ENCODE results near the gene CNTNAP5.

CNTNAP5 gene

DNA sequence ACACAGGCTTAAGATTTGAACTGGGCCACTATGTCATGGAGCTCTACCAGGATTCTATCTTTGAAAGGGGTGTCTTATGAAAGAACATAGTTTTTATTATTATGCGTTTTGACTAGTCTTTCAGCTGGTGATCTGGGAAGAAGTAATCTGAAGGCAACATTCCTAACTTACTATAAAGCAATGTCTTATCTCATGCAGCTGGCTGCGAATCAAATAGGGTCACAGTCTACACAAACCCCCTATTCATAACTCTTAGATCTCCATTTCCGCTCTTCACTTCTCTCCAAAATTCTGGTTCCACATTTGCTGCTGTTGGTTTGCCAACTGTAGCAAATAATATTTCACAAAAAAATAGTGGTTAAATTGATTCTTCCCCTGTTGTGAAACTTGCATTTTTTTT lies 813.3 kb downstream of the CNTNAP5 start:
- no peak for FAIRE-seq

DNA sequence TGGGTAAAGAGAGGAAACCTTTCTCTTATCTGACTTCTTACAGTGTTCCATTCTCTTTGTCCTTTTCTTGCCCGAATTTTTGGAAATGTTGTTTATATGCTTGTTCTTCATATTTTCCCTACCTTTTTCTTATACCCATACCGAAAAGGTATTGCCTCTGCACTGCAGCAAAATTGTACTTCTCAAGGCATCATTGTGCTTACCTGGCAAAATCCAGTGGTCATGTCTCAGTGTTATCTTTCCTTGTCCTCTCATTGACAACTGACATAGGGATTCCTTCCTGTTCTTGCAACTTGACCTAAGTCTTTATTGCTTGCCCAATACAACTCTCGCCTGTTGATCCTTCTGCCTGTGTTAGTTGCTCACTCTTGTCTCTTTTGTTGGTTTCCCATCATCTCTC lies 842.2 kb downstream of the CNTNAP5 start:
- FAIRE-seq: no peak

DNA sequence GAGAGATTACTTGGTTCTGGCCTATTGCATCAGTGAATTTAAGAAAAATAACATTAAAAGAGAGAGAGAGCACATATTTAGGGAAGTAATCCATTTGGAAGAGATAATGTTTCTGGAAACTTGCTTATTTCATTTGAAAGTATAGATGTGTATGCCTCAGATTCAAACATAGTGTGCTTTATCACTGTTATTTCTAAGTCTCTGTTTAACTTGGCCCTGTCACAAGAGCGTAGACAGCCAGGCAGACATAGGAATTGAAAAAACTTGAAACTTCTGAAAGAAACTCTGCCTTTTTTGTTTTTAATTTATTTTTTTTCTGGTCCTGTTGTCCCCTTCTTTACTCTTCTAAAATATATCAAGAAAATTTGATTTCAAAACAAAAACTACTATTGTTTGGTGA lies 849.1 kb downstream of the CNTNAP5 start:
- no peak for FAIRE-seq

DNA sequence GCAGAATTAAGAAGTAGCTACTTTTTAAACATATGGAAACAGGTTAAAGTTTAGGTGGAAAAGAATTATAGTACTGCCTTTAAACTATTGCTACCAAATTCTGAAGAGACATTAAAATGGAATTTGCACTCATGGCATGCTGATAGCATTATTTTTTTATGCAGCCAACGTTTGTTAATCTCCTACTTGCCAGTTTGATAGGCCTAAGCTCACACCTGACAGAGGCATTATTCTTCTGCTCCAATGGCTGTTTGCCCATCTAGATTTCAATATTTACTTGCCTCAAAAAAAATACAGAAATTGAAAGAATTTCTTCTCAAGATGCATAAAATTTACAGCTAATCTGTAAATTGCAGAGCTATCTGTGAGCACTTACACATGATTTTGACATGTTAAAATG lies 849.6 kb downstream of the CNTNAP5 start:
- no peak for FAIRE-seq

DNA sequence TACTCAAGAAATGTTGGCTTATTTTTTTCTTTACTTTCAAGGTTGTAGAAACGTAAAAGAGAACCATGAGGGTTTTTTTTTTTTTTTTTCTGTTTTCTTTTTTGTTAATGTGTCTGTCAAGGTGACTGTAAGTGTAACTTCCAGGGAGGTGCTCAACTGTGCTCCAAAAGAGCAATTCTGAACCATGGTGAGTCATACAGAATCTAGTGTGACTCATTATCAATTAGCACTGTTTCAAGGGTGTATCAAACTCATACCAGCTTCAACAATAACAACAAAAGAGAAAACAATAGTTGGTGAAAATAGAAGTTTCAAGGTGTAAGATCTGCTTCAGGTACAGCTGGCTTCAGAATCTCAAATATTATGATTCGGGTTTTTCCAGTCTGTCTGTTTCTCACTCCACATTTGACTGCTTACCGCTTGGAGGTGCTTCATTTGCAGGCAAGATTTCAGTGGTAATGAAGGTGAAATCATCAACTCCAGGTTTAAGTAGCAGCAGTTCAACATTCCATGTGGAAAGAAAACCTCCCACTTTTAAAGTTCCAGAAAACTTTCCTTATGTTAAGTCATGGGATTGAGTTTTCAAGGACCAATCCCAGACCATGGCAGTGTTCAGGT lies 850.6 kb downstream of the CNTNAP5 start:
- FAIRE-seq: no peak

DNA sequence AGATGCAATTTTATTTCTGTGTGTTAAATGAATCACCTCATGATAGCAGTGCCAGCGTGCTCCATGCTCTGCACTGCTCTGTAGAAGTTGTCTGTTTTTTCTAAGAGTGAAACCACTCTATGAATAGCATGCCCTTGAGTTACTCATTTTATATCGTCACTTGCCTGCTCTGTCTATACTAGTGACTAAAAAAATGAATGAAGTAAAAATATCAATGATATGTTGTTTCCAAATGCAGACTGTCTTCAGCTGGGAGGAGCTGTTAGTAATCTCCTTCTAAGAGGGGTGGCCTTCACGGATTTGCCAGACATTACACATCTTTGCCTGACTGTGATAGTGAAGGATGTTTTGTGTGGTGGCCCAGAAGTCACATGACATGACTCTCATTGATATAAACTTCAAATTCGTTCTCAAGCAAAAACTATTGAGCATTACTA lies 852.1 kb downstream of the CNTNAP5 start:
- no peak for FAIRE-seq

DNA sequence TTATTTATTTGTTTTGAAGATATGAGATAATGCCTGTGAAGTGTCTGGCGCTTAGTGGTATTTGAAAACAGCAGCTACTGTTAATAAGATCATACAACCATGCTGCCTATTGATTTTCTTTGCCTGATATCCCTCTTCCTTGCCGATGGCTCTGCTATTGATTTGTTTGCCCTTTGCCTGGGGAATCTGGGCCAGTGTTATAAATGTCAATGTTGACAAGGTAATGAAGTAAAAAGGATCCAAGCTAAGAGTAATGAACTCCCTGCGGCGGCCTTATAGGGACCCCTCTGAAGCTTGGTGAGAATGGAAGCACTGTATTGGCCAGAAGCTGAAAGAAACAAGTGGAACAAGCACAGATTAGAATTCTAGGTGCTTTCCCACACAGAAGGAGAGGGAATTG lies 854.6 kb downstream of the CNTNAP5 start:
- FAIRE-seq: no peak

DNA sequence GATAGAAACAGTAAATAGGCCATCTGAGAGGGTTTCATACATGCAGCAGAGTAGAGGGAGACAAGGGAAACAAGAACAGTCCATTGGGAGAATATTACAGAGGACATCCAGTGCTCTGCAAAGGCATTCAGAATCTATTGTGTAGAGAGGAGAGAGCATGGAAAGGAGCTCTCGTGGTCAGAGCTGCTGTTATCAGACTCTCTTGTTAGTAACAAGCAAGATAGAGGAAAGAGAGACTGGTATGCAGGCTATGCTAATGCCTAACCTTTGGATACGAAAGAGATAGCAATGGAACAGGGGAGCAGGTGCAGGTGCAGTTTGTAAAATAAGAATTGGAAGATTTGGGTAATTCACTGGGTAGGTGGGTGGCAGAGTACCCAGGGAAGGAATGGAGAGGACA lies 855.9 kb downstream of the CNTNAP5 start:
- no peak for FAIRE-seq

DNA sequence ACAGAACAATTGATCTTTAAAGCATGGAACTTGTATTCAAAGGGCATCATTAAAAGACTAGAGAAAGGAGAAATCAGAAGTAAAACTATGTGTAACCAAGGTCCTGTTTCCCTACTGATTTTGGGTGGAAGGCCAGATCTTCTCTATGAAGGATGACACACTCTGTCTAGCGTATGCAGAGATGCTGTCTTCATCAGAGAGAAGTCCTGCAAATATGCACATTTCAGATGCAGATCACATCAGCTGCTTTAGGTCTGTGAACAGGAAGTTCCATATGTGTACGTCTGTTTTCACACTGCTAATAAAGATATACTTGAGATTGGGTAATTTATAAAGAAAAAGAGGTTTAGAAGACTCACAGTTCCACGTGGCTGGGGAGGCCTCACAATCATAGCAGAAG lies 857.3 kb downstream of the CNTNAP5 start:
- FAIRE-seq: no peak

DNA sequence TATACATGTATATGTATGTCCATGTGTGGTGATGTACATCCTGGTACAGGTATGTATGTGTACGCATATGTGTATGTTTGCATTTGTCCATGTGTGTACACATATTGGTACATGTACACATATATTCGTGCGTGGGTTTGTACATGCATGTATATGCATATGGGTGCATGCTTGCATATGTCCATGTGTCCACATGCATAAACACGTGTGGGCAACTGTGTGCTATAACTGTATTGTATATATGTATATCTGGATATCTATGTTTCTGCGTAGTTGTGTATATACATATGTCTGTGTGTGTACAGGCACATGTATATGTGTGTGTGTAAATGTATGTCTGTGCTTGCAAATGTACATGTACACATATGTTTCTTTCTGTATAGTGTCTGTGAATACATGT lies 858.5 kb downstream of the CNTNAP5 start:
- no peak for FAIRE-seq

DNA sequence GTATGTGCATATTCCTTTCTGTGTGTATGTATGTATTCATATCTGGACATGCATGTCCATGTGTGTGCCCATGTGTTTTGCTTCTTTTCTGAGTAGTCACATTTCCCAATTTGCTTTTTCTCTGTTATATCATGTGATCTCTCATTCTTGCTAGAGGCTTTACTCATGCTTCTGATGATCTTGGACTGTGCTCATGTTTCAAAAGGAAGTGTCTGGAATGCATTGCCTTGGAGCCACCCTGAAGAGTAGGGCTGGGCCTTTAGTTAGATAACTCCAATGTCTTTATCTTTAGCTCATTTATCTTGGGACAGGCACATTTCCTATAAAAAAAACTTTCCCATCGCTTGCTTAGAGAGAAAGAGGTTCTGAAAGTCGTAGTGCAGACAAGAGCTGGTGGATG lies 859.2 kb downstream of the CNTNAP5 start:
- no peak for FAIRE-seq

DNA sequence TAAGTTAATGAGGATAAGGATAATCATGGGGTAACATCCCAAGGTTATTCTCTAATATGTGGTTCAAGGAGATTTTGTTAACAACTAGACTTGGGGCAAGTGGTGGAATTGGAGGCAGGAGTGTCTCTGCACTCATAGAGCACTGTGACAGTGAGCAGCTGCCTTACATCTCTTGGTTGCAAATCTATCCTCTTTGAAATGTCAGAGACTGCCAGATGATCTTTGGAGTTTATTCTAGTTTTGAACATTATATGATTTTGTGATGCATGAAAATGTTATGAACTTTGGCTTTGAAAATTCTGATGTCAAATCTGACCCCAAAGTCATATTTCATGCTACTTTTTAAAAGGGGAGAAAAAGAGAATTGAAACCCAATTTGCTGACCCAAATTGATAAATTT lies 861.1 kb downstream of the CNTNAP5 start:
- FAIRE-seq: no peak

DNA sequence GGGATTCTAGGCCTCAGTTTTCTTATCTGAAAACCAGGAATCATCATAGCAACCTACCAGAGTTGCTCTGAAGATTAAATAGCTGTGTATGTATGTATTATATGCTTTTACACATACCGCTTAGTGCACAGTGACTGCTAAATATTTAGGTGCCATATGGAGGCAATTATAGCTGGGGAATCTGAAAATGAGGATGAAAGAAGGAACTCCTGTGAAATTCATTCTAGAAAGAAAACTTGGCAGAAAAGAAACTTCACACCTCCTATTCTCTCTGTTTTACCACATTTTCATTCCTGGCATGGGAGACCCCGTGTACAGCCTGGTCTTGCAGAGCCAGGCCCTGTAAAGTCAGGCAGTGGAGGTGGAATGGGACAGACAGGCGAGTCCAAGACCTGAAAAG lies 862.4 kb downstream of the CNTNAP5 start:
- FAIRE-seq: no peak

DNA sequence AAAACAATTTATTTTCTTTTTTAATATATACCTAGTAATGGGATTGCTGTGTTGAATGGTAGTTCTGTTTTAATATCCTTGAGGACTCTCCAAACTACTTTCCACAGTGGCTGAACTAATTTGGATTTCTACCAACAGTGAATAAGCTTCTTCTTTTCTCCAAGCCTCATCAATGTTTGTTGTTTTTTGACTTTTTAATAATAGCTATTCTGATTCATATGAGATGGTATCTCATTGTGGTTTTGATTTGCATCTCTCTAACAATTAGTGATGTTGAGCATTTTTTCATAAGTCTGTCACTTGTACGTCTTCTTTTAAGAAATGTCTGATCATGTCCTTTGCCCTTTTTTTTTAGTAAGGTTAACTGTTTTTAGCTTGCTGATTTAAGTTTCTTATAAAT lies 863.3 kb downstream of the CNTNAP5 start:
- FAIRE-seq: no peak

DNA sequence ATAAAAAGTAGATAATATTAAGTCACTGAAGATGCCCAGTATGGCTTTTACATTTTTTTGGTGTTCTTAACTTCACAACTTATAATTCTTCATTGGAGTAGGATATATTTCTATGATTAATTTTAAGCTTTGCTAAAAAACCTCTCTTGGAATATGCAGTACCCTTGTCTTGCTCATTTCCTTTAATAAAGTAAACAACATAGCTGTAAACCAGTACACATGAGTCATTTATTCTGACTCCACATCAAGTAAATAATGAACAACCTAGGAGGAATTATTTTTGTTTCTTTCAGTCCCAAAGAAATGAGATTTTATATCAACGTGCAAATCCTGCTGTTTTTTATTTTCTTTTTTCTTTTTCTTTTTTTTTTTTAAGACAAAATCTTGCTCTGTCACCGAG lies 869.1 kb downstream of the CNTNAP5 start:
- FAIRE-seq: no peak

DNA sequence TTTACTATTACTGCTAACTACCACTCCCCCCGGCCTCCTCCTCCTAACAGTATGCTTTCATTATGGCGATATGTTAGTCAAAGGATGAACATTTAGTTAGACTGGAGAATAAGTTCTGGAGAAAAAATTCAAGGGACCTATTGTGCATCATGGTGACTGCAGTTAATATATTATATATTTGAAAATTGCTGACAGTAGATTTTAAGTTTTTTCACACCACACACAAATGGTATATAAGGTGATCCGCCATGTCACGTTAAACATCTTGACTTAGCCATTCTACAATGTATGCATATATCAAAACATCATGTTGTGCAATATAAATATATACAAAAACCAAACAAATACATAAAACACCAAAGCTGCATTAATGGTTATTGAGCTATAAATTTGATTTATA lies 873.7 kb downstream of the CNTNAP5 start:
- FAIRE-seq: no peak

DNA sequence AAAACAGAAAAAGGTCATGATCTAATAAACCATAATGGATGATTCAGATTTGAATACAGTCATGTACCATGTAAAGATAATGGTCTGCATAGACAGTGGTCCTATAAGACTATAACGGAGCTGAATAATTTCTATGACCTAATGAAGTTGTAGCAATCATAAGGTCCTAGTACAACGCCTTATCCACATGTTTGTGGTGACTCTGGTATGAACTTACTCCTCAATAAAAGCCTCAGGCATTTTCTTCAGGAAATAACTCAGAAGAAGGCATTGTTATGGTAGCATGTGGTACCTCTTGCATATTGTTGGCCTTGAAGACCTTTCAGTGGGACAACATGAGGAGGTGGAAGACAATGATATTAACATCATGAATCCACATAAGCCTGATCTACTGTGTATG lies 883.3 kb downstream of the CNTNAP5 start:
- FAIRE-seq: no peak

DNA sequence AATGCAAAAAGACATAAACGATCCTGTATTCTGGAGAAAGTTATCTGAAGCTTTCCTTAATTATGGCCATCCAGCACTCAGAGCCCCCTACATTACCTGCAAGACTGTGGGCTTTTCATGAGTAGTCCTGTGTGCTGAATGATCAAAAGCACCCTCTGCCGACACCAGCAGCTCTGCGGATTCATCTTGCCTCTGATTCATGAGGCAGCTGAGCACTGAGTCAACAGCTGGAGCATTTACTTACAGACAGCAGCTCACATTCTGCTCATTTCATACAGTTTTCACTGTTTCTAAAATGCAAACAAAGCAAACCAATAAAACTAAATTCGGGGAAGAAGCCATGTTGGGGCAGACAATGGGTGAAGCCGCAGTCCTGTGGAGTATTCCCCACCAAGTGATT lies 886.5 kb downstream of the CNTNAP5 start:
- FAIRE-seq: no peak

DNA sequence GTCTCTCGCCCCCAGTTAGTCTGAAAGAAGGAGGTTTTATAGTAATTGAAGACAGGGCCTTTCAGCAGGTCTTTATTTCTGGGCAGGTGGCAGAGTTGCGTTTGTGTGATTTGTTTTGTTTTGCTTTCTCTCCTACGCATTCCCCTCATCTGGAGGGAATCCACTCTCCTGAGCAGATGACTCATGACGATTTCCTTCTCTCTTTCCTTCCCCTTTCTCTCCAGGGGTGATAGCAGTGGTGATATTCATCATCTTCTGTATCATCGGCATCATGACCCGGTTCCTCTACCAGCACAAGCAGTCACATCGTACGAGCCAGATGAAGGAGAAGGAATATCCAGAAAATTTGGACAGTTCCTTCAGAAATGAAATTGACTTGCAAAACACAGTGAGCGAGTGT lies 888.8 kb downstream of the CNTNAP5 start:
- FAIRE-seq: no peak

DNA sequence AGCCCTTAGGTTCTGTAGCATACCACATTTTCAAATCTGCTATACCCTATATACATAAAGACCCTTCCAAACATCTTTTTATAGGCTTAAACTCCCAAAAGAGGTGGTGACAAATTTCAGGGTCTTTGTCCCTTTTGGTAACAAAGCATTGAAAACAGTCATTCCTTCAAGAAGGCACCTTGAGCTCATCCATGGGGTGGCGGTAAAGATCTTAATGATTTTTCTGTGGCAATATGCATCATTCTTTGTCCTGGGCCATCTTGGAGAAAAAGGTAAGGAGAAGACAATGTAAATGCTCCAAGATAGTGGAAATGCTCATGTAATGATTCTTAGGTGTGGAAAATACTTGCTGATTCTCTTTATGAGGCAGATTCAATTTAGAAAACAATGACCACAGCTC lies 890.5 kb downstream of the CNTNAP5 start:
- FAIRE-seq: no peak

DNA sequence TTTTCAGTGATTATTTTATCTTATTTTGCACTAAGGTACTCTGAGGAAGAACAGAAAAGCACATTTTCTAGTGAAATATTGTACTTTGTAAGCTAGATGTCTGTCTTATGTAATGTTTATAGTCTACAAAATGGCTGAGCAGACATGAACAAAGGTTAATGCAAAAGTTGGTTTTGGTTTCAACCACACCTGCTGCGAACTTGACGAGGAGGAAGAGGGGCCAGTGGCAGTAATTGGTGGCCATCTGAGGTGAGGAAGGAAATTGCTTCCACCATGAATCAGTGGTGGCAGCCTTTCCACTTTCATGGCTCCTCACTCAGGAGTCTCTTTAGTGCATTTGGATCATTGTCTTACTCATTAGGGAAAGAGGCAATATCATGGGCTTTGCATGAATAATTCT lies 894.2 kb downstream of the CNTNAP5 start:
- FAIRE-seq: no peak

DNA sequence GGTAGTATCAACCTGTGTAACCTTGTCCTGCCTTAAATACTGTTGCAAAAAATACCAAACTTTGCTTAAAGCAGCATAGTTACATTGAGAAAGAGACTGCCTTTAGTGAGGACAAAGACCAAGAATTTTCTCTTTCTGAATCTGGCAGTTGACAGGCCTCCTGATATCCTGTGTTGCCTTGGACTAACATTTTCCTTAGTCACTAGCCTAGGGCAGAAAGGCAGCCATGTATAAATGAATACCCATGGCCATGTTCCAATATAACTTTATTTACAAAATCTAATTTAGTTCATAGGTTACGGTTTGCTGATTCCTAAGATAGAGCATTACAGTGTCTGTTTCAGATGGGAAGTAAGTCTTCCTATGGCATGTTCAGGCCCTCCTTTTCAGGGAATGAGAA lies 895.4 kb downstream of the CNTNAP5 start:
- no peak for FAIRE-seq

DNA sequence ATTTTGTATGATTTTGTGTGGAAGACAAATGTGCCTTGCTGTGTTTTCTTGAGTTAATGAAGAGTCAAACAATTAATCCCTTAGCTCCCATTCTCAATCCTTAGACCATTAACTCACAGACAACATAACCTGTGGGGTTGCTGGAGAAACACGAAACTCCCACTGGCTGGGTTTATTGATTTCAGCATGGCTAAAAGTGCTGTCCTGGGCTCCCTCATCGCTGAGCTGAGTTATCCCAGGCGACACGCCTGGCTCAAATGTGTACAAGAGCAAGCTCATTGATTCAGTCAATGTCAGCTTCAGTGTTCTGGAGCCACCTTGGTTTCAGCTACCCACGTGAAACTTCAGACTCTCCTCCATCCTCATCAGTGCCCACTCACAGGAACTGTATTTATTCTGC lies 896.1 kb downstream of the CNTNAP5 start:
- no peak for FAIRE-seq

DNA sequence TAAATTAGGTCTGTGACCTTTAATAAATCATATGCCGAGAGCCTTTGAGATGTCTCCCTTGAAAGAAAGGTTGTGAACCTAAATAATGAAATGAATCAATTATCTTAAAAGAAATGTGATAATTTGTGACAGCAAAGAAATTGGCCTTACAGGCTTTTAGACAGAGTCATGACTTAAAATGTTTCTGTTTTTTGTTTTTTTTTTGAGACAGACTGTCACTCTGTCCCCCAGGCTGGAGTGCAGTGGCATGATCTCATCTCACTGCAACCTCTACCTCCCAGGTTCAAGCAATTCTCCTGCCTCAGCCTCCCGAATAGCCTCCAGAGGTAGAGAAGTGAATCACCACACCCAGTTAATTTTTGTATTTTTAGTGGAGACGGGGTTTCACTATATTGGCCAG lies 898.0 kb downstream of the CNTNAP5 start:
- FAIRE-seq: no peak

DNA sequence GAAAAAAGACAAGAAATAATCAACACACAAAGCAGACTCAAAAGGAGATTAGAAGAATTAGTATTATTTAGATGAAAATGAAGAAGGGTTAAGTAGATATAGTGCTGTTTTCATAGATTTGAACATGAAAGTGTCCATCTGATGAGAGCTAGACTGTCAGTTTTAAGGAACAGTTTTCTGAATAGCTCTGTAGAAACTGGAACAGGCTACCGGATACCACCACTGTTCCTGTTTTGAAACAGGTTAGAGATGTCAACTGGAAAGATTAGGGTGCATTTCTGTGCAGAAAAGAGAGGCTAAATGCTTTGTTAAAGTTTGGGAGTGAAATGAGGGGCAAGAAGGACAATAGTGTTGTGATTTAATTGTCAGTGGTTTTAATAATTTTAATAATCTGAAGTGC lies 908.8 kb downstream of the CNTNAP5 start:
- no peak for FAIRE-seq

DNA sequence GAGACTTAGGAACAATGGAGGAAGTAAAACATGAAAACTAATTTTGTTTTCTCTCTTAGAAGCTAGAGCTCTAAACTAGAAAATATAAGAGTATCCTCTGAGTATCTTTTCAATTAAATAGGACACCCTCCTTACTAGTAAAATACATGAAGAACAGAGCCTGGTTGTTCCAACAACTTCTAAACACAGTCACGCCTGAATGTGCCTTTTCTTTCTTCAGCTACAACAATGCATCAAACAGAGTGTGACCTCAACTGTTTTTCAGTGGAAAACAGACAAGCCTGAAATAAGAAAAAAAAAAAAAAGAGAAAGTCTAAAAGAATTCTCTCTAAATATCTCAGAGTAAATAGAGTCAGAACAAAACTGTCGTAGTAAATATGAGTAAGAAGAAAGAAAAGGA lies 928.8 kb downstream of the CNTNAP5 start:
- FAIRE-seq: no peak

Data from A204.1 (cell line).